HFFc6 (cell line): ENCODE results near the gene TMEM18. TPM values are rescaled to one million over a fixed set of nuclear protein-coding genes. Genes with fewer than 3 reads are reported as not detected.

Source experiments
- DNase-seq: peaks from one replicate; pipeline ENCODE4 v3.0.0-alpha.2; 2018
- H3K27ac Mint-ChIP-seq: 2 replicates; pipeline ENCODE4 v1.8.0; 2020; ENCODE audit warnings: mild to moderate bottlenecking, mixed read lengths
- H3K27me3 Mint-ChIP-seq: 2 replicates; pipeline ENCODE4 v1.8.0; 2021; ENCODE audit warnings: mild to moderate bottlenecking, moderate library complexity, mixed read lengths; ENCODE audit not compliant: insufficient read depth
- H3K36me3 Mint-ChIP-seq: 2 replicates; pipeline ENCODE4 v1.8.0; 2021; ENCODE audit warnings: low read depth, mixed read lengths
- H3K4me1 Mint-ChIP-seq: 2 replicates; pipeline ENCODE4 v1.8.0; 2020; ENCODE audit warnings: low read depth, mixed read lengths
- H3K4me3 Mint-ChIP-seq: 2 replicates; pipeline ENCODE4 v1.8.0; 2020; ENCODE audit warnings: mild to moderate bottlenecking, moderate library complexity, mixed read lengths
- H3K9me3 Mint-ChIP-seq: 2 replicates; pipeline ENCODE4 v1.8.0; 2020; ENCODE audit warnings: mild to moderate bottlenecking, mixed read lengths
- CTCF ChIP-seq: fragments of 200-600 bp; sonication (generic); IDR thresholded peaks from 2 replicates; pipeline ENCODE4 v1.5.0; 2021; ENCODE audit warnings: antibody characterized with exemption, mild to moderate bottlenecking
- total RNA-seq, 6 experiments: library from RNA; stranded (reverse); fragmentation: NEBNext Ultra II Directional; extraction: Animal tissue kit (Norgen Biotek cat#: 25700); gene quantifications; 2 replicates in 1 of 6; 3 replicates in 5 of 6; pipeline ENCODE4 v1.2.3, GENCODE V29; 2021

Gene TMEM18
- total RNA-seq, 6 experiments from 2014 or later = 24.6 to 28.5 (median 26.5) TPM

DNA sequence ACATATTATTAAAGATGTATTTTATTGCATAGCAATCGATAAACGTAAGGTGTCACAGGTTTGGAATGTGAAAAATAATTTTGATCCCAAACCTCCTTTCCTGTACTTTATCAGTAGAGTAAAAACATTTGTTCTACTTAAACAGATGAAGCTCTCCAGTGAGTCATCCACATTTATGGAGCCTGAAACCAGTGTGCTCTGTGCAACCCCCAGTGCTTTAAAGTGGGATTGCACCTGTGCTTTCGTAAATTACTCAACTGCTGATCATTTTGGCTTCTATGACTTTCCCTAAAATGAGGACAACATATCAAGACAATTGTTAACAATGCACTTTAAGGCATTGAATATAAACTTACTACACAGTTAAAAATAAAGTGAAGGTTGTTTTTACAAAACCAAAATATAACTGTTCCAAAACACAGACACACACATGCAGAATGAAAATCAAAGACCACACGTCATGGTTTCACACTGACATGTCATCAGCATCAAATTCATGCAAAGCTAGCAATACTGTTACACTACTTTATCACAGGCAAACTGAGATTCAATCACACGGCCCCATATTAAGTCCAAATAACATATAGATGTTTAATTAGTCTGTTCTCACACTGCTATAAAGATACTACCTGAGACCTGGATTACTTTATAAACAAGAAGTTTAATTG lies 9.7 kb downstream of the TMEM18 start:
- H3K36me3 Mint-ChIP-seq = peaks cover 46% of the 10 kb centered on the region
- peaks cover 21% of the 10 kb centered on the region for H3K4me1 Mint-ChIP-seq
- no peak overlapping the region for H3K4me3 Mint-ChIP-seq
- DNase-seq = peak; percentile 71
- peaks cover 12% of the 10 kb centered on the region for H3K9me3 Mint-ChIP-seq
- H3K27ac Mint-ChIP-seq = peak overlapping the region; percentile 62
- H3K27me3 Mint-ChIP-seq = peaks cover 2% of the 10 kb centered on the region
- peak; percentile 82 for TF ChIP-seq CTCF

DNA sequence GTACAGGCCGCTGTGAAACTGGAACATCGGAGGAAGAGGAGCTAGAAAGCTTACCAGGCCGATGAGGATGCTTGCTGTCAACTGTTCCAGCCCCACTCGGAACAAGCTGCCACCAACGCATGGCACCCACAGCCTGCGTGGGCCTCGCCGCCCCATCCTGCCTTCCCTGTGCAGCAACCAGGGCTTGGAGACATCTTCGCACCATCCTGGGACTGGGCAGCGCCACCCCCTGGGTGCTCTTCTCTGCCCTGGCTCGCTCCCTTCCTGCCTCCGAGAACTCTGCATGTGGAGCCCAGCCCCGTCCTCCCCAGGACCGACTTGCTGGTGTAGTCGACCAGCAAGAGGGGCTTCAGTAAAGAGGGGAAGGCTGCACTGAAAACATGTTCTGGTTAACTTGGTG lies 10.8 kb downstream of the TMEM18 start:
- Mint-ChIP-seq H3K9me3 (peaks cover 12% of the 10 kb centered on the region), H3K4me1 (peaks cover 21% of the 10 kb centered on the region), H3K36me3 (peaks cover 46% of the 10 kb centered on the region), H3K27ac (no peak overlapping the region), H3K4me3 (no peak overlapping the region), H3K27me3 (peaks cover 5% of the 10 kb centered on the region)
- DNase-seq = no peak
- no peak for TF ChIP-seq CTCF

DNA sequence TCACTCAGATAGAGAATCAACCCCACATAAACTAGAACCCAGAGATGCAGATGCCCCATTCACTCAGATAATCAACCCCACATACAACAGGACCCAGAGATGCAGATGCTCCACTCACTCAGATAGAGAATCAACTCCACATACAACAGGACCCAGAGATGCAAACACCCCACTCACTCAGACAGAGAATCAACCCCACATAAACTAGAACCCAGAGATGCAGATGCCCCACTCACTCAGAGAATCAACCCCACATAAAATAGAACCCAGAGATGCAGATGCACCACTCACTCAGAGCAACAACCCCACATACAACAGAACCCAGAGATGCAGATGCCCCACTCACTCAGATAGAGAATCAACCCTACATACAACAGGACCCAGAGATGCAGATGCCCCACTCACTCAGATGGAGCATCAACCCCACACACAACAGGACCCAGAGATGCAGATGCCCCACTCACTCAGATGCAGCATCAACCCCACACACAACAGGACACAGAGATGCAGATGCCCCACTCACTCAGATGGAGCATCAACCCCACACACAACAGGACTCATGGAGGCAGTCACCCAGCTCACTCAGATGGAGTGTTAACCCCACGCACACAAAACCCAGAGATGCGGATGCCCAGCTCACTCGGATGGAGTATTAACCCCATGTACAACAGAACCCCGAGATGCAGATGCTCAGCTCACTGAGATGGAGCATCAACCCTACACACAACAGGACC lies 11.7 kb downstream of the TMEM18 start:
- Mint-ChIP-seq H3K27me3 (peaks cover 11% of the 10 kb centered on the region), H3K4me1 (peaks cover 21% of the 10 kb centered on the region), H3K4me3 (no peak overlapping the region), H3K27ac (no peak overlapping the region), H3K36me3 (peaks cover 46% of the 10 kb centered on the region), H3K9me3 (peaks cover 12% of the 10 kb centered on the region)
- TF ChIP-seq CTCF = no peak
- no peak for DNase-seq

- Mint-ChIP-seq H3K9me3 (peaks cover 12% of the 10 kb centered on the region), H3K36me3 (peaks cover 40% of the 10 kb centered on the region), H3K27ac (no peak overlapping the region), H3K4me3 (no peak overlapping the region), H3K4me1 (peaks cover 10% of the 10 kb centered on the region), H3K27me3 (peaks cover 11% of the 10 kb centered on the region)
- no peak for TF ChIP-seq CTCF
- DNase-seq = no peak
Measured at GRCh38 chr2:664063-664462, 13.1 kb downstream of the TMEM18 start.

GRCh38 chr2:663221-663620 lies 14.0 kb downstream of the TMEM18 start:
- H3K27me3 Mint-ChIP-seq = peaks cover 15% of the 10 kb centered on the region
- H3K36me3 Mint-ChIP-seq = peaks cover 39% of the 10 kb centered on the region
- no peak for DNase-seq
- H3K4me1 Mint-ChIP-seq = peaks cover 10% of the 10 kb centered on the region
- TF ChIP-seq CTCF = no peak
- H3K27ac Mint-ChIP-seq = no peak overlapping the region
- no peak overlapping the region for H3K4me3 Mint-ChIP-seq
- peaks cover 12% of the 10 kb centered on the region for H3K9me3 Mint-ChIP-seq
